ENCODE data around the gene CYP46A1. TPM values are rescaled to one million over a fixed set of nuclear protein-coding genes. Genes with fewer than 3 reads are reported as not detected.
"Not testable (repeated sequence)": the region's sequence is repeated elsewhere in the genome, so short reads cannot be mapped to it uniquely, and the experiment has no call there.

Gene CYP46A1
- total RNA-seq, 1 donor from 2014 or later: 1.1 TPM

DNA sequence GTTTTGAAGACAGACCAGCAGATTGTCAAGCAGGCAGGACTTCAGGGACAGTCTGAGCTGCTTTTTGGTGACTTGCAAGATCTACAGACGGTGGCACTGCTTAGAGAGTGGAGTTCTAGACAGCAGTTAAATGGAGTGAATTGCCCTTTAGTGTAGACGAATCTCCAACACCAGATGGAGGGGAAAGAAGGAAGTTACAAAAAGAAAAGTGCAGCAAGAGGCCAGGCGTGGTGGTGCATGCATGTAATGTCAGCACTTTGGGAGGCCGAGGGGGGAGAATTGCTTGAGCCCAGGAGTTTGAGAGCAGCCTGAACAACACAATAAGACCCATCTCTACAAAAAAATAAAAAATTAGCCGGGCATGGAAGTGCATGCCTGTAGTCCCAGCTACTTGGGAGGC lies 47.6 kb upstream of the CYP46A1 start:
- Mint-ChIP-seq H3K27me3 (ENCODE audit: insufficient read depth, low read depth) (peaks cover 4% of the 10 kb centered on the region), H3K4me3 (no peak overlapping the region), H3K4me1 (peaks cover 35% of the 10 kb centered on the region), H3K9me3 (no peaks in the 10 kb centered on the region), H3K27ac (peak overlapping the region; percentile 35), H3K36me3 (no peaks in the 10 kb centered on the region)
- Histone ChIP-seq H3K9ac (no peak overlapping the region), H2AFZ (replicated peaks) (no peak overlapping the region), H3F3A (ENCODE audit: low read depth) (peaks cover 3% of the 10 kb centered on the region), H3K27me3 (no peaks in the 10 kb centered on the region), H3K4me2 (no peak overlapping the region), H3K4me3 (no peak overlapping the region), H4K20me1 (ENCODE audit: low read depth) (no peaks in the 10 kb centered on the region), H3K36me3 (no peaks in the 10 kb centered on the region), H3K79me2 (ENCODE audit: low read depth) (no peaks in the 10 kb centered on the region), H3K27ac (no peak overlapping the region), H3K9me3 (ENCODE audit: low read depth) (no peaks in the 10 kb centered on the region), H3K4me1 (peaks cover 8% of the 10 kb centered on the region)
- TF ChIP-seq EZH2phosphoT487 (IDR thresholded peaks at IDR 0.05): no peak
- TF ChIP-seq, protein P1, sequence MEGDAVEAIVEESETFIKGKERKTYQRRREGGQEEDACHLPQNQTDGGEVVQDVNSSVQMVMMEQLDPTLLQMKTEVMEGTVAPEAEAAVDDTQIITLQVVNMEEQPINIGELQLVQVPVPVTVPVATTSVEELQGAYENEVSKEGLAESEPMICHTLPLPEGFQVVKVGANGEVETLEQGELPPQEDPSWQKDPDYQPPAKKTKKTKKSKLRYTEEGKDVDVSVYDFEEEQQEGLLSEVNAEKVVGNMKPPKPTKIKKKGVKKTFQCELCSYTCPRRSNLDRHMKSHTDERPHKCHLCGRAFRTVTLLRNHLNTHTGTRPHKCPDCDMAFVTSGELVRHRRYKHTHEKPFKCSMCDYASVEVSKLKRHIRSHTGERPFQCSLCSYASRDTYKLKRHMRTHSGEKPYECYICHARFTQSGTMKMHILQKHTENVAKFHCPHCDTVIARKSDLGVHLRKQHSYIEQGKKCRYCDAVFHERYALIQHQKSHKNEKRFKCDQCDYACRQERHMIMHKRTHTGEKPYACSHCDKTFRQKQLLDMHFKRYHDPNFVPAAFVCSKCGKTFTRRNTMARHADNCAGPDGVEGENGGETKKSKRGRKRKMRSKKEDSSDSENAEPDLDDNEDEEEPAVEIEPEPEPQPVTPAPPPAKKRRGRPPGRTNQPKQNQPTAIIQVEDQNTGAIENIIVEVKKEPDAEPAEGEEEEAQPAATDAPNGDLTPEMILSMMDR (IDR thresholded peaks at IDR 0.05): no peak
- no peak for TF ChIP-seq EZH2 (IDR thresholded peaks at IDR 0.05)
- DNase-seq (ENCODE audit: low spot score): no peak

GRCh38 chr14:99637624-99638023 lies 46.5 kb upstream of the CYP46A1 start:
- no peak overlapping the region for H3K27ac ChIP-seq
- no peak overlapping the region for H3K9ac ChIP-seq
- DNase-seq (ENCODE audit: low spot score): no peak
- no peaks in the 10 kb centered on the region for H4K20me1 ChIP-seq (ENCODE audit: low read depth)
- no peaks in the 10 kb centered on the region for H3K9me3 Mint-ChIP-seq
- TF ChIP-seq EZH2 (IDR thresholded peaks at IDR 0.05) (no peak), EZH2phosphoT487 (IDR thresholded peaks at IDR 0.05) (no peak)
- TF ChIP-seq, protein P1 (IDR thresholded peaks at IDR 0.05): no peak
- H3K4me1 Mint-ChIP-seq: peaks cover 31% of the 10 kb centered on the region
- no peak overlapping the region for H2AFZ ChIP-seq (replicated peaks)
- peak overlapping the region; percentile 50 for H3K27ac Mint-ChIP-seq
- peaks cover 3% of the 10 kb centered on the region for H3F3A ChIP-seq (ENCODE audit: low read depth)
- H3K4me1 ChIP-seq: peaks cover 8% of the 10 kb centered on the region
- no peaks in the 10 kb centered on the region for H3K36me3 Mint-ChIP-seq
- no peaks in the 10 kb centered on the region for H3K27me3 ChIP-seq
- H3K36me3 ChIP-seq: no peaks in the 10 kb centered on the region
- H3K27me3 Mint-ChIP-seq (ENCODE audit: insufficient read depth, low read depth): peaks cover 4% of the 10 kb centered on the region
- H3K4me2 ChIP-seq: no peak overlapping the region
- no peaks in the 10 kb centered on the region for H3K9me3 ChIP-seq (ENCODE audit: low read depth)
- H3K4me3 Mint-ChIP-seq: no peak overlapping the region
- no peaks in the 10 kb centered on the region for H3K79me2 ChIP-seq (ENCODE audit: low read depth)
- H3K4me3 ChIP-seq: no peak overlapping the region

DNA sequence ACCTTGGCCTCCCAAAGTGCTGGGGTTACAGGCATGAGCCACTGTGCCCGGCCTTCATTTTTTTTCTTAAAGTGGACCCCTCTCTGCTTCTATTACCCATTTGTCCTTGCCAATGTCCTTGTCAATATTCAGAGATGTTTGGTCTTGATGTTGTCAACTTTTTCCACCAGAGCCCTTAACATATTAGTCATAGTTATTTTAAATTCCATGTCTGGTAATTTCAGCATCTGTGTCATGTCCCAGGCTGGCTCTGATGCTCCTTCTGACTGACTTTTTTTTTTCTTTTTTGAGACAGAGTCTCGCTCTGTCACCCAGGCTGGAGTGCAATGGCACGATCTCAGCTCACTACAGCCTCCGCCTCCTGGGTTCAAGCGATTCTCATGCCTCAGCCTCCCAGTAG lies 41.3 kb upstream of the CYP46A1 start:
- Histone ChIP-seq H3K4me1 (peaks cover 21% of the 10 kb centered on the region), H3K27me3 (peaks cover 26% of the 10 kb centered on the region)
- H3K9me3 Mint-ChIP-seq; H2AFZ ChIP-seq (replicated peaks); H3K79me2 ChIP-seq (ENCODE audit: low read depth); H3K4me3 Mint-ChIP-seq; H3K4me2 ChIP-seq; H4K20me1 ChIP-seq (ENCODE audit: low read depth); H3K9me3 ChIP-seq (ENCODE audit: low read depth); H3F3A ChIP-seq (ENCODE audit: low read depth); H3K36me3 Mint-ChIP-seq; H3K27ac ChIP-seq; H3K36me3 ChIP-seq; DNase-seq (ENCODE audit: low spot score); H3K27ac Mint-ChIP-seq; H3K9ac ChIP-seq; H3K4me3 ChIP-seq: not testable (repeated sequence)
- H3K4me1 Mint-ChIP-seq: peaks cover 16% of the 10 kb centered on the region
- peaks cover 15% of the 10 kb centered on the region for H3K27me3 Mint-ChIP-seq (ENCODE audit: insufficient read depth, low read depth)

- Histone ChIP-seq H3K79me2 (ENCODE audit: low read depth) (no peaks in the 10 kb centered on the region), H3K27me3 (peaks cover 26% of the 10 kb centered on the region), H3K4me3 (no peak overlapping the region), H3K4me1 (peaks cover 21% of the 10 kb centered on the region), H3F3A (ENCODE audit: low read depth) (peaks cover 7% of the 10 kb centered on the region), H3K36me3 (no peaks in the 10 kb centered on the region), H3K27ac (no peak overlapping the region), H3K4me2 (no peak overlapping the region), H3K9ac (no peak overlapping the region), H4K20me1 (ENCODE audit: low read depth) (no peaks in the 10 kb centered on the region), H2AFZ (replicated peaks) (no peak overlapping the region), H3K9me3 (ENCODE audit: low read depth) (no peaks in the 10 kb centered on the region)
- H3K27me3 Mint-ChIP-seq (ENCODE audit: insufficient read depth, low read depth): peaks cover 15% of the 10 kb centered on the region
- H3K27ac Mint-ChIP-seq: no peak overlapping the region
- H3K4me1 Mint-ChIP-seq: peaks cover 20% of the 10 kb centered on the region
- TF ChIP-seq EZH2 (IDR thresholded peaks at IDR 0.05) (no peak), EZH2phosphoT487 (IDR thresholded peaks at IDR 0.05) (no peak)
- TF ChIP-seq, protein P1 (IDR thresholded peaks at IDR 0.05): no peak
- H3K9me3 Mint-ChIP-seq: no peaks in the 10 kb centered on the region
- H3K36me3 Mint-ChIP-seq: no peaks in the 10 kb centered on the region
- H3K4me3 Mint-ChIP-seq: no peak overlapping the region
- no peak for DNase-seq (ENCODE audit: low spot score)
Measured at GRCh38 chr14:99643343-99643742, 40.8 kb upstream of the CYP46A1 start.

Measured in neural progenitor cell (in vitro differentiated cells).